Activated CD4-positive, alpha-beta memory T cell treated with anti-CD3 and anti-CD28 coated beads for 36 hours (primary cell): Measurements from ENCODE around the gene TCF3. TPM values are rescaled to one million over a fixed set of nuclear protein-coding genes. Genes with fewer than 3 reads are reported as not detected.

Experiments
- CTCF ChIA-PET: fragments of 350-600 bp; sonication (Branson Sonifier 250); formaldehyde crosslinking; loops from one replicate; lab custom pipeline; 2021; ENCODE audit warnings: antibody characterized with exemption, inconsistent platforms; lab: Charles Lee
- POLR2A ChIA-PET: fragments of 350-600 bp; sonication (Branson Sonifier 250); formaldehyde crosslinking; loops from one replicate; lab custom pipeline; 2021; ENCODE audit warnings: antibody characterized with exemption; lab: Charles Lee
- DNase-seq: peaks from one replicate; pipeline ENCODE4 v3.0.0-alpha.2; 2020
- H3K27ac Mint-ChIP-seq: one replicate; pipeline ENCODE4 v1.8.0; 2021; ENCODE audit warnings: mixed read lengths
- H3K27me3 Mint-ChIP-seq: one replicate; pipeline ENCODE4 v1.8.0; 2021; ENCODE audit warnings: mixed read lengths
- H3K36me3 Mint-ChIP-seq: one replicate; pipeline ENCODE4 v1.8.0; 2021; ENCODE audit warnings: mixed read lengths
- H3K4me1 Mint-ChIP-seq: one replicate; pipeline ENCODE4 v1.8.0; 2021; ENCODE audit warnings: low read depth, mixed read lengths
- H3K4me3 Mint-ChIP-seq: one replicate; pipeline ENCODE4 v1.8.0; 2021; ENCODE audit warnings: mild to moderate bottlenecking, mixed read lengths
- H3K9me3 Mint-ChIP-seq: one replicate; pipeline ENCODE4 v1.8.0; 2021; ENCODE audit warnings: mixed read lengths
- intact Hi-C: fragments of 100-400 bp; cut with micrococcal nuclease; formaldehyde crosslinking; loops from one replicate; pipeline ENCODE4 v1.15.1; 2023
- total RNA-seq, 2 experiments: library from RNA; stranded (reverse); gene quantifications; one replicate each; pipeline ENCODE4 v1.2.3, GENCODE V29; 2021

TCF3 gene
- total RNA-seq, 2 experiments from 2014 or later: 88.9 to 95.5 TPM

- POLR2A ChIA-PET: interaction anchor here (0.9 to 1.0 kb wide), 2 partner anchors 8 to 11 kb away, joined by 4 to 6 read pairs; no protein-coding TSS in a partner anchor
- intact Hi-C loops: loop anchor here (10.0 kb wide), 1 partner anchor 493 kb away; the partner anchor contains the start of genes IZUMO4 and MOB3A
- Mint-ChIP-seq H3K4me3 (no peak overlapping the region), H3K9me3 (no peaks in the 10 kb centered on the region), H3K27me3 (no peaks in the 10 kb centered on the region), H3K36me3 (peaks cover 21% of the 10 kb centered on the region), H3K27ac (peak overlapping the region; percentile 28), H3K4me1 (peaks cover 24% of the 10 kb centered on the region)
- no peak for DNase-seq
- CTCF ChIA-PET: interaction anchor here (1.4 to 1.5 kb wide), 2 partner anchors 11 to 71 kb away, joined by 3 to 4 read pairs; no protein-coding TSS in a partner anchor
These were observed 50.8 kb downstream of the TCF3 start for GRCh38 chr19:1601613-1602064.

- DNase-seq: no peak
- ChIA-PET CTCF (no interaction called here), POLR2A (no interaction called here)
- peaks cover 18% of the 10 kb centered on the region for H3K4me1 Mint-ChIP-seq
- no peaks in the 10 kb centered on the region for H3K9me3 Mint-ChIP-seq
- no peak overlapping the region for H3K27ac Mint-ChIP-seq
- no peaks in the 10 kb centered on the region for H3K27me3 Mint-ChIP-seq
- peaks cover 24% of the 10 kb centered on the region for H3K36me3 Mint-ChIP-seq
- no peak overlapping the region for H3K4me3 Mint-ChIP-seq
- intact Hi-C loops: no loop called here
These were observed 53.0 kb downstream of the TCF3 start for GRCh38 chr19:1599460-1599846.

GRCh38 chr19:1598777-1599459 lies 53.5 kb downstream of the TCF3 start:
- POLR2A ChIA-PET: no interaction called here

GRCh38 chr19:1593501-1593772 lies 59.0 kb downstream of the TCF3 start:
- no peak overlapping the region for H3K27ac Mint-ChIP-seq

More at GRCh38 chr19:1598777-1599459, 53.5 kb downstream of the TCF3 start:
- intact Hi-C loops: no loop called here
- DNase-seq: no peak
- Mint-ChIP-seq H3K27me3 (no peaks in the 10 kb centered on the region), H3K4me3 (no peak overlapping the region), H3K27ac (no peak overlapping the region), H3K36me3 (peaks cover 25% of the 10 kb centered on the region), H3K9me3 (no peaks in the 10 kb centered on the region), H3K4me1 (peaks cover 14% of the 10 kb centered on the region)
- CTCF ChIA-PET: no interaction called here

GRCh38 chr19:1592755-1593500 lies 59.5 kb downstream of the TCF3 start, which contains the start of gene MBD3:
Gene MBD3 (minus strand): TSS chr19:1592865. CDS start chr19:1592631, 234 bp downstream.
- ChIA-PET POLR2A (interaction anchor here (0.7 to 2.4 kb wide), 12 partner anchors 8 to 263 kb away, joined by 3 to 10 read pairs (median 4); partner anchors contain the start of genes TCF3 and UQCR11), CTCF (interaction anchor here (0.7 to 2.0 kb wide), 8 partner anchors 13 to 245 kb away, joined by 3 to 10 read pairs (median 4); partner anchors contain the start of gene UQCR11)
- Mint-ChIP-seq H3K27ac (peak within 1 kb of the TSS; percentile 84), H3K4me1 (peaks cover 16% of the 10 kb centered on the region), H3K4me3 (peak within 1 kb of the TSS; percentile 86), H3K9me3 (no peaks in the 10 kb centered on the region), H3K36me3 (peaks cover 21% of the 10 kb centered on the region), H3K27me3 (no peaks in the 10 kb centered on the region)
- intact Hi-C loops: loop anchor here (1.0 to 5.0 kb wide), 2 partner anchors 12 to 59 kb away; partner anchors contain the start of genes TCF3 and UQCR11
- DNase-seq: peak; percentile 90

More at GRCh38 chr19:1593501-1593772, 59.0 kb downstream of the TCF3 start:
- DNase-seq: no peak
- H3K9me3 Mint-ChIP-seq: no peaks in the 10 kb centered on the region
- ChIA-PET POLR2A (interaction anchor here (0.7 to 1.9 kb wide), 7 partner anchors 8 to 67 kb away, joined by 3 to 10 read pairs (median 5); partner anchors contain the start of genes TCF3 and UQCR11), CTCF (interaction anchor here (0.7 to 2.0 kb wide), 8 partner anchors 12 to 245 kb away, joined by 3 to 10 read pairs (median 4); partner anchors contain the start of gene UQCR11)
- intact Hi-C loops: loop anchor here (5.0 kb wide), 1 partner anchor 59 kb away; the partner anchor contains the start of gene TCF3
- peaks cover 16% of the 10 kb centered on the region for H3K4me1 Mint-ChIP-seq
- peaks cover 24% of the 10 kb centered on the region for H3K36me3 Mint-ChIP-seq
- H3K4me3 Mint-ChIP-seq: peak overlapping the region; percentile 82
- H3K27me3 Mint-ChIP-seq: no peaks in the 10 kb centered on the region

GRCh38 chr19:1592024-1592754 lies 60.2 kb downstream of the TCF3 start:
- H3K36me3 Mint-ChIP-seq: peaks cover 15% of the 10 kb centered on the region
- ChIA-PET POLR2A (interaction anchor here (0.7 to 2.4 kb wide), 8 partner anchors 10 to 264 kb away, joined by 3 to 10 read pairs (median 4); partner anchors contain the start of genes TCF3 and UQCR11), CTCF (interaction anchor here (1.3 to 2.0 kb wide), 5 partner anchors 13 to 246 kb away, joined by 3 to 10 read pairs (median 7); partner anchors contain the start of gene UQCR11)
- peak overlapping the region; percentile 84 for H3K27ac Mint-ChIP-seq
- H3K4me1 Mint-ChIP-seq: peaks cover 18% of the 10 kb centered on the region
- H3K4me3 Mint-ChIP-seq: peak overlapping the region; percentile 86
- no peaks in the 10 kb centered on the region for H3K9me3 Mint-ChIP-seq
- intact Hi-C loops: loop anchor here (1.0 to 5.0 kb wide), 2 partner anchors 13 to 60 kb away; partner anchors contain the start of genes TCF3 and UQCR11
- H3K27me3 Mint-ChIP-seq: no peaks in the 10 kb centered on the region
- peak; percentile 88 for DNase-seq

- Mint-ChIP-seq H3K4me3 (peak overlapping the region; percentile 86), H3K9me3 (no peaks in the 10 kb centered on the region), H3K27me3 (no peaks in the 10 kb centered on the region), H3K36me3 (peaks cover 14% of the 10 kb centered on the region), H3K27ac (peak overlapping the region; percentile 84), H3K4me1 (peaks cover 18% of the 10 kb centered on the region)
- ChIA-PET POLR2A (interaction anchor here (0.6 to 2.4 kb wide), 5 partner anchors 10 to 61 kb away, joined by 3 to 10 read pairs (median 4); partner anchors contain the start of genes TCF3 and UQCR11), CTCF (interaction anchor here (1.0 to 1.5 kb wide), 7 partner anchors 10 to 146 kb away, joined by 3 to 6 read pairs (median 4); no protein-coding TSS in a partner anchor)
- no peak for DNase-seq
- intact Hi-C loops: loop anchor here (1.0 to 5.0 kb wide), 2 partner anchors 14 to 61 kb away; partner anchors contain the start of genes TCF3 and UQCR11
These were observed 60.9 kb downstream of the TCF3 start for GRCh38 chr19:1591421-1592023.

GRCh38 chr19:1590641-1591397 lies 61.6 kb downstream of the TCF3 start:
- H3K4me3 Mint-ChIP-seq: peak overlapping the region; percentile 86
- peak; percentile 49 for DNase-seq
- H3K27ac Mint-ChIP-seq: peak overlapping the region; percentile 84
- ChIA-PET POLR2A (interaction anchor here (0.6 to 2.4 kb wide), 5 partner anchors 9 to 221 kb away, joined by 3 to 7 read pairs (median 3); partner anchors contain the start of gene TCF3), CTCF (interaction anchor here (0.6 to 1.5 kb wide), 10 partner anchors 11 to 575 kb away, joined by 3 to 6 read pairs (median 4); no protein-coding TSS in a partner anchor)
- H3K27me3 Mint-ChIP-seq: no peaks in the 10 kb centered on the region
- intact Hi-C loops: loop anchor here (5.0 kb wide), 1 partner anchor 61 kb away; the partner anchor contains the start of gene TCF3
- peaks cover 17% of the 10 kb centered on the region for H3K36me3 Mint-ChIP-seq
- no peaks in the 10 kb centered on the region for H3K9me3 Mint-ChIP-seq
- H3K4me1 Mint-ChIP-seq: peaks cover 18% of the 10 kb centered on the region

GRCh38 chr19:1587872-1588271 lies 64.5 kb downstream of the TCF3 start:
- ChIA-PET POLR2A (no interaction called here), CTCF (interaction anchor here (1.5 kb wide), 1 partner anchor 42 kb away, joined by 7 read pairs; no protein-coding TSS in a partner anchor)
- H3K4me3 Mint-ChIP-seq: no peak overlapping the region
- no peaks in the 10 kb centered on the region for H3K27me3 Mint-ChIP-seq
- no peak for DNase-seq
- intact Hi-C loops: no loop called here
- H3K36me3 Mint-ChIP-seq: peaks cover 23% of the 10 kb centered on the region
- H3K4me1 Mint-ChIP-seq: peaks cover 16% of the 10 kb centered on the region
- H3K9me3 Mint-ChIP-seq: no peaks in the 10 kb centered on the region
- H3K27ac Mint-ChIP-seq: no peak overlapping the region

GRCh38 chr19:1585243-1585580 lies 67.2 kb downstream of the TCF3 start:
- Mint-ChIP-seq H3K9me3 (no peaks in the 10 kb centered on the region), H3K4me1 (peaks cover 6% of the 10 kb centered on the region), H3K27me3 (no peaks in the 10 kb centered on the region), H3K36me3 (peaks cover 20% of the 10 kb centered on the region), H3K27ac (no peak overlapping the region), H3K4me3 (no peak overlapping the region)
- intact Hi-C loops: no loop called here
- POLR2A ChIA-PET: no interaction called here
- CTCF ChIA-PET: no interaction called here
- no peak for DNase-seq
